Endodermal cell (in vitro differentiated cells): ENCODE data around the gene KRT72. TPM values are rescaled to one million over a fixed set of nuclear protein-coding genes. Genes with fewer than 3 reads are reported as not detected.
A peak's percentile ranks its signal among the peaks of the same experiment; 100 is the strongest.

Experiments
- DNase-seq: peaks from one replicate; pipeline ENCODE4 v3.0.0-alpha.2; 2017
- H3K27ac ChIP-seq: 2 replicates; pipeline ENCODE4 v1.5.1; 2013; ENCODE audit warnings: mild to moderate bottlenecking, low read depth, low read length, moderate library complexity
- H3K27me3 ChIP-seq: 2 replicates; pipeline ENCODE4 v1.6.1; 2013; ENCODE audit warnings: mild to moderate bottlenecking, low read length, moderate library complexity; ENCODE audit not compliant: insufficient read depth, control insufficient read depth, poor library complexity, severe bottlenecking
- H3K36me3 ChIP-seq: 2 replicates; pipeline ENCODE4 v1.7.0; 2013; ENCODE audit warnings: mild to moderate bottlenecking, low read length, moderate library complexity; ENCODE audit not compliant: control insufficient read depth, insufficient read depth
- H3K4me1 ChIP-seq: one replicate; pipeline ENCODE4 v1.7.0; 2013; ENCODE audit warnings: low read length; ENCODE audit not compliant: control insufficient read depth, insufficient read depth
- H3K4me3 ChIP-seq: 2 replicates; pipeline ENCODE4 v1.5.1; 2013; ENCODE audit warnings: mild to moderate bottlenecking, low read length, moderate library complexity
- H3K9ac ChIP-seq: 2 replicates; pipeline ENCODE4 v1.6.1; 2013; ENCODE audit warnings: mild to moderate bottlenecking, low read length, moderate library complexity; ENCODE audit not compliant: poor library complexity, severe bottlenecking; ENCODE audit errors: extremely low read depth
- H3K9me3 ChIP-seq: 2 replicates; pipeline ENCODE4 v1.6.1; 2013; ENCODE audit warnings: mild to moderate bottlenecking, low read length, moderate library complexity; ENCODE audit not compliant: control insufficient read depth
- H3K27ac Mint-ChIP-seq: 2 replicates; pipeline ENCODE4 v1.8.0; 2020; ENCODE audit warnings: mixed read lengths
- H3K27me3 Mint-ChIP-seq: 2 replicates; pipeline ENCODE4 v1.8.0; 2021; ENCODE audit warnings: mild to moderate bottlenecking, mixed read lengths; ENCODE audit not compliant: insufficient read depth
- H3K36me3 Mint-ChIP-seq: 2 replicates; pipeline ENCODE4 v1.8.0; 2020; ENCODE audit warnings: low read depth, mixed read lengths
- H3K4me1 Mint-ChIP-seq: 2 replicates; pipeline ENCODE4 v1.8.0; 2020; ENCODE audit warnings: mixed read lengths
- H3K4me3 Mint-ChIP-seq: 2 replicates; pipeline ENCODE4 v1.8.0; 2020; ENCODE audit warnings: mild to moderate bottlenecking, moderate library complexity, mixed read lengths
- H3K9me3 Mint-ChIP-seq: 2 replicates; pipeline ENCODE4 v1.8.0; 2020; ENCODE audit warnings: mild to moderate bottlenecking, mixed read lengths
- CTCF ChIP-seq: fragments of 200-600 bp; sonication (generic); conservative IDR thresholded peaks from 2 replicates; pipeline ENCODE4 v1.5.0; 2021; ENCODE audit warnings: antibody characterized with exemption, mild to moderate bottlenecking
- WGBS, 2 experiments: methylation state at CpG; one replicate each; pipeline versions ENCODE4 v1.1.5 to v1.1.7; 2013; ENCODE audit warnings: missing lambda C conversion rate in 2 of 2, mixed read lengths in 1 of 2; ENCODE audit not compliant: insufficient coverage in 1 of 2, insufficient read length in 1 of 2; 5-methylcytosine and 5-hydroxymethylcytosine counted together
- total RNA-seq, 2 donors: library from RNA; stranded (reverse); fragmentation: NEBNext Ultra II Directional in 1 of 2; extraction: Animal tissue kit (Norgen Biotek cat#: 25700) in 1 of 2; gene quantifications; 2 replicates in 1 of 2; 3 replicates in 1 of 2; pipeline ENCODE4 v1.2.1, GENCODE V29; 2021

The KRT72 gene
- total RNA-seq, 2 donors from 2014 or later, result not detected

GRCh38 chr12:52587563-52587962 lies 13.7 kb downstream of the KRT72 start:
- no peaks in the 10 kb centered on the region for H3K36me3 ChIP-seq
- peak; percentile 51 for TF ChIP-seq CTCF

GRCh38 chr12:52585946-52586345 lies 15.3 kb downstream of the KRT72 start:
- WGBS, 2 experiments, result 83% methylated on average over 8 to 9 of the region's 9 CpGs
- Histone ChIP-seq H3K4me3 (no peak overlapping the region), H3K9me3 (peaks cover 5% of the 10 kb centered on the region), H3K4me1 (no peaks in the 10 kb centered on the region), H3K27me3 (no peaks in the 10 kb centered on the region), H3K36me3 (no peaks in the 10 kb centered on the region), H3K9ac (no peak overlapping the region), H3K27ac (no peak overlapping the region)
- Mint-ChIP-seq H3K4me1 (no peaks in the 10 kb centered on the region), H3K9me3 (peaks cover 9% of the 10 kb centered on the region), H3K36me3 (no peaks in the 10 kb centered on the region), H3K4me3 (no peak overlapping the region), H3K27me3 (peaks cover 28% of the 10 kb centered on the region), H3K27ac (no peak overlapping the region)
- DNase-seq, result no peak
- no peak for TF ChIP-seq CTCF

More at GRCh38 chr12:52587563-52587962, 13.7 kb downstream of the KRT72 start:
- Histone ChIP-seq H3K9me3 (peaks cover 6% of the 10 kb centered on the region), H3K27ac (no peak overlapping the region), H3K4me3 (no peak overlapping the region), H3K9ac (no peak overlapping the region), H3K4me1 (no peaks in the 10 kb centered on the region), H3K27me3 (no peaks in the 10 kb centered on the region)
- 89 to 90% methylated on average over 15 to 17 of the region's 17 CpGs for WGBS, 2 experiments
- H3K4me3 Mint-ChIP-seq, result no peak overlapping the region
- DNase-seq, result peak; percentile 73
- H3K27me3 Mint-ChIP-seq, result peaks cover 33% of the 10 kb centered on the region
- H3K9me3 Mint-ChIP-seq, result peaks cover 22% of the 10 kb centered on the region
- no peaks in the 10 kb centered on the region for H3K36me3 Mint-ChIP-seq
- H3K4me1 Mint-ChIP-seq, result no peaks in the 10 kb centered on the region
- no peak overlapping the region for H3K27ac Mint-ChIP-seq

- Histone ChIP-seq H3K27me3 (no peaks in the 10 kb centered on the region), H3K36me3 (no peaks in the 10 kb centered on the region), H3K9ac (no peak overlapping the region), H3K9me3 (no peaks in the 10 kb centered on the region), H3K27ac (no peak overlapping the region), H3K4me1 (no peaks in the 10 kb centered on the region), H3K4me3 (no peak overlapping the region)
- Mint-ChIP-seq H3K36me3 (no peaks in the 10 kb centered on the region), H3K4me1 (peaks cover 4% of the 10 kb centered on the region), H3K27ac (no peak overlapping the region), H3K4me3 (no peak overlapping the region), H3K9me3 (peaks cover under 1% of the 10 kb centered on the region), H3K27me3 (peaks cover 25% of the 10 kb centered on the region)
- DNase-seq, result peak; percentile 38
- TF ChIP-seq CTCF, result no peak
- 94% methylated on average over 3 of the region's 3 CpGs for WGBS, 2 experiments
These were observed 16.2 kb downstream of the KRT72 start for GRCh38 chr12:52585066-52585465.
